ENCODE measurements around the gene PDGFA. TPM values are rescaled to one million over a fixed set of nuclear protein-coding genes. Genes with fewer than 3 reads are reported as not detected.

PDGFA gene
- total RNA-seq, 2 donors from 2014 or later = 175 to 219 TPM

- Histone ChIP-seq H3K36me3 (no peaks in the 10 kb centered on the region), H3K27me3 (replicated peaks; ENCODE audit: insufficient read depth) (peaks cover 4% of the 10 kb centered on the region), H3K27ac (no peak overlapping the region), H3K4me3 (peak overlapping the region; percentile 4), H3K4me1 (ENCODE audit: control insufficient read depth in 1 of 2, low read depth in 2 of 2) (peaks cover 17 to 34% of the 10 kb centered on the region in 2 donors), H3K9me3 (no peaks in the 10 kb centered on the region)
- no peak for TF ChIP-seq CTCF (IDR thresholded peaks at IDR 0.05)
- DNase-seq (ENCODE audit: low spot score) = peak; percentile 39
- no peak for ATAC-seq (ENCODE audit: insufficient number of reproducible peaks, low FRiP score, low read depth)
These were observed 64.3 kb downstream of the PDGFA start for GRCh38 chr7:455110-455928.

GRCh38 chr7:454356-455109 is 65.1 kb downstream of the PDGFA start:
- H3K36me3 ChIP-seq = no peaks in the 10 kb centered on the region
- no peak overlapping the region for H3K4me3 ChIP-seq
- peaks cover 14 to 29% of the 10 kb centered on the region in 2 donors for H3K4me1 ChIP-seq (ENCODE audit: control insufficient read depth in 1 of 2, low read depth in 2 of 2)
- no peak overlapping the region for H3K27ac ChIP-seq
- H3K27me3 ChIP-seq (replicated peaks; ENCODE audit: insufficient read depth) = peaks cover 4% of the 10 kb centered on the region
- DNase-seq (ENCODE audit: low spot score) (no peak), ATAC-seq (ENCODE audit: insufficient number of reproducible peaks, low FRiP score, low read depth) (no peak)
- TF ChIP-seq CTCF (IDR thresholded peaks at IDR 0.05) = no peak
- H3K9me3 ChIP-seq = no peaks in the 10 kb centered on the region

- peaks cover 14 to 29% of the 10 kb centered on the region in 2 donors for H3K4me1 ChIP-seq (ENCODE audit: control insufficient read depth in 1 of 2, low read depth in 2 of 2)
These were observed 65.9 kb downstream of the PDGFA start for GRCh38 chr7:453597-454306.

GRCh38 chr7:452791-453455 is 66.7 kb downstream of the PDGFA start:
- Histone ChIP-seq H3K27ac (no peak overlapping the region), H3K4me3 (peak overlapping the region; percentile 37), H3K4me1 (ENCODE audit: control insufficient read depth in 1 of 2, low read depth in 2 of 2) (peaks cover 14 to 29% of the 10 kb centered on the region in 2 donors), H3K9me3 (no peaks in the 10 kb centered on the region), H3K36me3 (no peaks in the 10 kb centered on the region), H3K27me3 (replicated peaks; ENCODE audit: insufficient read depth) (peaks cover 4% of the 10 kb centered on the region)
- no peak for TF ChIP-seq CTCF (IDR thresholded peaks at IDR 0.05)
- ATAC-seq (ENCODE audit: insufficient number of reproducible peaks, low FRiP score, low read depth) (no peak), DNase-seq (ENCODE audit: low spot score) (no peak)

More at GRCh38 chr7:453597-454306, 65.9 kb downstream of the PDGFA start:
- Histone ChIP-seq H3K36me3 (no peaks in the 10 kb centered on the region), H3K27ac (no peak overlapping the region), H3K27me3 (replicated peaks; ENCODE audit: insufficient read depth) (peaks cover 4% of the 10 kb centered on the region), H3K4me3 (no peak overlapping the region), H3K9me3 (no peaks in the 10 kb centered on the region)
- DNase-seq (ENCODE audit: low spot score) = no peak
- ATAC-seq (ENCODE audit: insufficient number of reproducible peaks, low FRiP score, low read depth) = no peak
- TF ChIP-seq CTCF (IDR thresholded peaks at IDR 0.05) = no peak
